Thoracic aorta (tissue), 2 donors: Measurements from ENCODE around the gene SLC25A10. TPM values are rescaled to one million over a fixed set of nuclear protein-coding genes. Genes with fewer than 3 reads are reported as not detected.

Source experiments
- ATAC-seq: fragments of 150-250 bp; one replicate; pipeline ENCODE4 v1.8.0; 2017; ENCODE audit warnings: low read depth; ENCODE audit not compliant: insufficient number of reproducible peaks, low FRiP score
- DNase-seq: peaks from one replicate; pipeline ENCODE4 v3.0.0-alpha.2; 2020; ENCODE audit warnings: low spot score
- H3K27ac ChIP-seq, 2 donors: fragments of 200-600 bp; sonication (generic); 1 replicate in 1 of 2; 2 replicates in 1 of 2; pipeline ENCODE4 v1.5.1; 2016; ENCODE audit warnings: mild to moderate bottlenecking in 2 of 2, moderate library complexity in 2 of 2
- H3K27me3 ChIP-seq: fragments of 200-600 bp; sonication (generic); replicated peaks from 2 replicates; pipeline ENCODE4 v1.6.0; 2016; ENCODE audit warnings: mild to moderate bottlenecking; ENCODE audit not compliant: insufficient read depth
- H3K36me3 ChIP-seq: fragments of 200-600 bp; sonication (generic); one replicate; pipeline ENCODE4 v1.5.1; 2016
- H3K4me1 ChIP-seq, 2 donors: fragments of 200-600 bp; sonication (generic); 1 replicate in 1 of 2; 2 replicates in 1 of 2; pipeline versions ENCODE4 v1.5.1 to v1.6.0; 2016; ENCODE audit warnings: low read depth in 2 of 2, mild to moderate bottlenecking in 1 of 2; ENCODE audit not compliant: control insufficient read depth in 1 of 2
- H3K4me3 ChIP-seq: fragments of 200-600 bp; sonication (generic); 2 replicates; pipeline ENCODE4 v1.5.1; 2016; ENCODE audit warnings: mild to moderate bottlenecking
- H3K9me3 ChIP-seq: fragments of 200-600 bp; sonication (generic); 2 replicates; pipeline ENCODE4 v1.5.1; 2016
- CTCF ChIP-seq: fragments of 200-600 bp; sonication (generic); IDR thresholded peaks from one replicate; pipeline ENCODE4 v1.5.1; 2019; ENCODE audit warnings: antibody characterized with exemption
- total RNA-seq, 2 donors: library from RNA; depleted of rRNA; stranded (reverse); fragments of >200 nt; gene quantifications; one replicate each; pipeline versions ENCODE4 v1.1.0 to v1.2.3, GENCODE V29; 2016

SLC25A10 gene
- total RNA-seq, 2 donors from 2014 or later, result 2.2 to 4.7 TPM

GRCh38 chr17:81725439-81725838 lies 13.4 kb downstream of the SLC25A10 start:
- Histone ChIP-seq H3K9me3 (no peaks in the 10 kb centered on the region), H3K36me3 (no peaks in the 10 kb centered on the region), H3K4me3 (no peak overlapping the region), H3K27me3 (no peaks in the 10 kb centered on the region), H3K27ac (no peak overlapping the region), H3K4me1 (peaks cover 0 to 10% of the 10 kb centered on the region in 2 donors)
- no peak for TF ChIP-seq CTCF
- ATAC-seq (no peak), DNase-seq (no peak)

GRCh38 chr17:81726004-81726403 lies 13.9 kb downstream of the SLC25A10 start:
- TF ChIP-seq CTCF, result no peak
- ATAC-seq, result no peak
- Histone ChIP-seq H3K9me3 (no peaks in the 10 kb centered on the region), H3K4me1 (peaks cover 0 to 10% of the 10 kb centered on the region in 2 donors), H3K4me3 (no peak overlapping the region), H3K27me3 (no peaks in the 10 kb centered on the region), H3K36me3 (no peaks in the 10 kb centered on the region), H3K27ac (no peak overlapping the region)
- DNase-seq, result no peak

GRCh38 chr17:81727324-81728031 lies 15.4 kb downstream of the SLC25A10 start:
- H3K27me3 ChIP-seq, result no peaks in the 10 kb centered on the region
- ATAC-seq, result no peak
- no peak overlapping the region for H3K4me3 ChIP-seq
- H3K27ac ChIP-seq, result no peak overlapping the region
- H3K9me3 ChIP-seq, result no peaks in the 10 kb centered on the region
- no peak for TF ChIP-seq CTCF
- peaks cover 0 to 10% of the 10 kb centered on the region in 2 donors for H3K4me1 ChIP-seq
- no peaks in the 10 kb centered on the region for H3K36me3 ChIP-seq
- DNase-seq, result no peak

GRCh38 chr17:81733507-81734404 lies 21.7 kb downstream of the SLC25A10 start:
- Histone ChIP-seq H3K4me1 (no peaks in the 10 kb centered on the region), H3K27me3 (no peaks in the 10 kb centered on the region), H3K4me3 (no peak overlapping the region), H3K27ac (no peak overlapping the region), H3K36me3 (no peaks in the 10 kb centered on the region), H3K9me3 (no peaks in the 10 kb centered on the region)
- no peak for DNase-seq
- peak; percentile 93 for TF ChIP-seq CTCF
- peak; percentile 91 for ATAC-seq
